GM19193 (cell line): Measurements from ENCODE around the gene HOXA3.

Source experiments
- POLR2A ChIP-seq: IDR thresholded peaks from 4 replicates; pipeline ENCODE4 v1.6.1; 2011; ENCODE audit not compliant: insufficient read depth, insufficient read length; ENCODE audit errors: extremely low read depth

HOXA3 gene

GRCh38 chr7:27066148-27066547 lies 86.2 kb downstream of the HOXA3 start:
- TF ChIP-seq POLR2A: no peak

- no peak for TF ChIP-seq POLR2A
Measured at GRCh38 chr7:27065709-27066108, 86.7 kb downstream of the HOXA3 start.

GRCh38 chr7:27064661-27065060 lies 87.7 kb downstream of the HOXA3 start:
- no peak for TF ChIP-seq POLR2A

GRCh38 chr7:27064159-27064558 lies 88.2 kb downstream of the HOXA3 start:
- no peak for TF ChIP-seq POLR2A

GRCh38 chr7:27062946-27063345 lies 89.4 kb downstream of the HOXA3 start:
- no peak for TF ChIP-seq POLR2A
